HL-60/S4 treated with phorbol 12-myristate 13-acetate at 8.2 ng/mL for 4 days and 3 days (cell line): ENCODE data around the gene DDX28.

ENCODE experiments used
- in situ Hi-C: fragments of 300-500 bp; cut with MboI; formaldehyde crosslinking; loops from 2 replicates; pipeline ENCODE4 v1.15.0; 2022; ENCODE audit warnings: low sequenced_read_pairs

Gene DDX28

GRCh38 chr16:68022728-68023537, at the start of gene DDX28, which contains the start of gene DUS2:
Gene DDX28, minus strand, starts transcription at chr16:68023232. Its CDS starts 30 bp downstream, at chr16:68023202.
Gene DUS2, plus strand, starts transcription at chr16:68023284. Its CDS starts 14,740 bp downstream, at chr16:68038024.
- in situ Hi-C loops: no loop called here

- in situ Hi-C loops: no loop called here
Observed at GRCh38 chr16:68072038-68072695, 49.1 kb upstream of the DDX28 start.

- in situ Hi-C loops: no loop called here
Observed at GRCh38 chr16:68071518-68071901, 48.5 kb upstream of the DDX28 start.

GRCh38 chr16:68070806-68071517, 47.9 kb upstream of the DDX28 start:
- in situ Hi-C loops: no loop called here

DNA sequence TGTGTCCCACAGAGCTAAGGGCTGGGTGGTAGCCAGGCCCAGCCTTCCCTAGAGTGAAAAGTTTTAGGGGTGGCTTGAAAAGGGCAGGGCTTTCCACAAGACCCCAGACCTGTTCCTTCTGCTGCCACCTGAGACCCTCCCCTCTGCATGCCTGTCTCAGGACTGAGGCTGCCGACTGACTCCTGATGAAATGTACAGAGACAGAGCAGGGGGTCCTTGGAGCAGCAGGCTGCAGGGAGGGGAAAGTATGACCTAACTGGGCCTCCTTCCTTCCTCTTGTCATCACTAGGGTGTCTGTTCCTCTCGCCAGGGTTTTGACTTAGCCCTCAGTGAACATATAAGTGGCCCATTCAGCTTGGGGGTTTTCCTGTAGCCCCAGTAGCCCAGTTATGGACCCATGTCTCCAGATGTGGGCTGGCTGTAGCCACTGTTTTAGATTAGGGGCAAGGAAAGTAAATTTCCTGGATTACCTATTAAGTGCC, 47.3 kb upstream of the DDX28 start:
- in situ Hi-C loops: no loop called here

- in situ Hi-C loops: no loop called here
Observed at GRCh38 chr16:68069511-68070248, 46.6 kb upstream of the DDX28 start.

GRCh38 chr16:68068926-68069325, 45.9 kb upstream of the DDX28 start:
- in situ Hi-C loops: no loop called here

- in situ Hi-C loops: no loop called here
Observed at GRCh38 chr16:68066763-68067162, 43.7 kb upstream of the DDX28 start.

DNA sequence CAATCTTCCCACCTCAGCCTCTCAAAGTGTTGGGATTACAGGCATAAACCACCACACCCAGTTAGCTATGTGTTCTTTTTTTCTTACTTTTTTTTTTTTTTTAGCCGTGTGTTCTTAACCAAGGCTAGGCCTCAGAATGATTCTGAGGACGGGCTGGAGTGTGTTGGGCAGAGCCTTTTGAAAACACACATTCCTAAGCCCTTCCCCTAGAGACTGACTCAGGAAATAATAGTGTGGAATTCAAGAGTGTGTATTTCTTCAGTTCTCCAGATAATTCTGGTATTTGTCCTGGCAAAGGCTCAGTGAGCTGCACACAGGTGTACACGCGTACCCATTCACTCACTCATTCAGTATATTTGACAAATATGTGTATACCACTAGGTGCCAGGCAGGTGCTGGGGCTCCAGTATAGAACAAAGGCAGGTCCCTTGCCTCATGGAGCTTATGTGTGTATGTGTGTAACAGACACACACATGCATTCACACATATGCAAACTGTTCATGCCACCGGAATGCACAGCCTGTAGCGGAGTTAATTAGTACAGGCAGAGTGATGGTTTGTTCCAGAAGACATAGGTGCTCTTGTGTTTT, 42.8 kb upstream of the DDX28 start:
- in situ Hi-C loops: no loop called here

DNA sequence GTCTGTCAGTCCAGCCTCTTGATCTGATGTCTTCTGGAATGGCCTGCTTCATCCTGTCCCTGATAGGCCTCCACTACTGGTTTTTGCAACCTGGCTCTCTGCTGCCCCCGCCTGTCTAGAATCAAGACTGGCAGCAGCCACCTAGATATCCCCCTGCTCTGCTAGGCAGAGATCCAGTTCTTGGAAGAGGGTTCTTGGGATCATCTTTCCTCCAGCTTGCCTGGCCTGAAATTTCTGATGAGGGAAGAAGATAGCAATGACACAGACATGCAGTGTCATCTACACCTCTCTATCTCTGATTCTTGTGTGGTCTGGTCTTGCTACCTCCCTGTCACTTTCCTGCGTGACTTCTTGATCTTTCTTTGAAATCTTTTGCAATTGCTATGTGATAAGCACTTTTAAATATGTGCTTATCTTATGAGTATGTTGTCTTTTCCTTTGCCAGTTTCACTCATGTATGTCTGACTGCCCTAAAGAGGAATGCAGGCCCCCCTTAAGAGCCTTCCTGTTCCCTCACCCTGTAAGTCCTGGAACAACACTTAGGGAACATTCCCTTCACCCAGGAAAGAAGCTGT, 41.8 kb upstream of the DDX28 start:
- in situ Hi-C loops: no loop called here

GRCh38 chr16:68062910-68063393, 39.9 kb upstream of the DDX28 start:
- in situ Hi-C loops: no loop called here

- in situ Hi-C loops: no loop called here
Observed at GRCh38 chr16:68061396-68061795, 38.4 kb upstream of the DDX28 start.

DNA sequence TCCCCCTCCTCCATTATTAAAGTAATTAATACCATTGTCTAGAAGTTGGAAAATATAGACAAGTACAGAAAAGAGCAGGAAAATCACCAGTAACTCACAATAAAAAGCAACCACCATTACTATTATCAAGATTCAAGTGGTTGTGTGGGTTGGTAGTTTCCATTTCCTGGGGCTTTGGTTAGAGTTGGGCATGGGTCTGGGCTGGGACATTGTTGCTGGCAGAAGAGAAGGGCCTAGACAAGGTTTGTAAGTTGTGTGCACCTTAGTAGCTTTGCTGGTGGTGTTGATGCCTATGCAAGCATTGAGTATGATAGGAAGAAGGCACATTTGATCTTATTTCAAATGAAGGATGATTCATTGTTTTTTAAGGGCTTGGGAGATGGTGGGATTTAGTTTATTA, 36.8 kb upstream of the DDX28 start:
- in situ Hi-C loops: no loop called here

- in situ Hi-C loops: no loop called here
Observed at GRCh38 chr16:68055395-68055794, 32.4 kb upstream of the DDX28 start.

- in situ Hi-C loops: no loop called here
Observed at GRCh38 chr16:68049449-68049848, 26.4 kb upstream of the DDX28 start.

DNA sequence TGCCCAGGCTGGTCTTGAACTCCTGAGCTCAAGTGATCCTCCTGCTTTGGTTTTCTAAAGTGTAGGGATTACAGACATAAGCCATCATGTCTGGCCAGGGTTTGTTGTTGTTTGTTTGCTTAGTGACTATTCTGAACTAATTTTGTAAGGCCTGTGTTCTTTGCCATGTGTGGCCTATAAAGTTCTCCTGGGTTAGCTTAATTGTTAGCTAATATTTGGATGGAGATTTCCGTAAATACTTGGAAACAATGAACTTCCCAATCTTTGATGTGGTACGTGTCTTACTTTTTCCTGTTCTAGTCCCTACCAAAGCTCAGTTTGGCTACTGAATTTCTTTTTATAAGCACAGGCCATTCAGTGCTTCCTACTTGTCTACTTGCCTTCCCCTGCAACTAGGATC, 25.0 kb upstream of the DDX28 start:
- in situ Hi-C loops: no loop called here

DNA sequence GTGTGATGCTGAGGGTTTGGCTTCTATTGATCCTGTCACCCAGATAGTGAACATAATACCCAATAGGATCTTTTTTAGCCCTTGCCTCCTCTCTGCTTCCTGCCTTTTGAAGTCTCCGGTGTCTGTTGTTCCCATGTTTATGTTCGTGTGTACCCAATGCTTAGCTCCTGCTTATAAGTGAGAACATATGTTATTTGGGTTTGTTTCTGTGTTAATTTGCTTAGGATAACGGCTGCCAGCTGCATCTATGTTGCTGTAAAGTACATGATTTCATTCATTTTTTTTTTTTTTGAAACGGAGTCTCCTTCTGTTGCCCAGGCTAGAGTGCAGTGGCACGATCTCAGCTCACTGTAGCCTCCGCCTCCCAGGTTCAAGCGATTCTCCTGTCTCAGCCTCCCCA, 23.1 kb upstream of the DDX28 start:
- in situ Hi-C loops: no loop called here

DNA sequence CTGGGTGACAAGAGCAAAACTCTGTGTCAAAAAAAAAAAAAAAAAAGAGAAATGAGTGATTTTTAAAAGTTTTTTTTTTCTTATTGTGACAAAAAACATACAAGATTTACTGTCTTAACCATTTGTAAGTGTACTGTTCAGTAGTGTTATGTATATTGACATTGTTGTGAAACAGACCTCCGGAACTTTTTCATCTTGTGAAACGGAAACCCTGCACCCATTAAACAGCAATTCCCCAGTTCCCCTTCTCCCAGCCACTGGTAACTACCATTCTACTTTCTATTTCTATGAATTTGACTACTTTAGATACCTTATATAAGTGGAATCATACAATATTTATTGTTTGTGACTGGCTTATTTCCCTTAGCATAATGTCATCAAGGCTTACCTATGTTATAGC, 18.8 kb upstream of the DDX28 start:
- in situ Hi-C loops: no loop called here

- in situ Hi-C loops: no loop called here
Observed at GRCh38 chr16:68040506-68041288, 17.7 kb upstream of the DDX28 start.
